ENCODE measurements around the gene NAV3.

NAV3 gene

DNA sequence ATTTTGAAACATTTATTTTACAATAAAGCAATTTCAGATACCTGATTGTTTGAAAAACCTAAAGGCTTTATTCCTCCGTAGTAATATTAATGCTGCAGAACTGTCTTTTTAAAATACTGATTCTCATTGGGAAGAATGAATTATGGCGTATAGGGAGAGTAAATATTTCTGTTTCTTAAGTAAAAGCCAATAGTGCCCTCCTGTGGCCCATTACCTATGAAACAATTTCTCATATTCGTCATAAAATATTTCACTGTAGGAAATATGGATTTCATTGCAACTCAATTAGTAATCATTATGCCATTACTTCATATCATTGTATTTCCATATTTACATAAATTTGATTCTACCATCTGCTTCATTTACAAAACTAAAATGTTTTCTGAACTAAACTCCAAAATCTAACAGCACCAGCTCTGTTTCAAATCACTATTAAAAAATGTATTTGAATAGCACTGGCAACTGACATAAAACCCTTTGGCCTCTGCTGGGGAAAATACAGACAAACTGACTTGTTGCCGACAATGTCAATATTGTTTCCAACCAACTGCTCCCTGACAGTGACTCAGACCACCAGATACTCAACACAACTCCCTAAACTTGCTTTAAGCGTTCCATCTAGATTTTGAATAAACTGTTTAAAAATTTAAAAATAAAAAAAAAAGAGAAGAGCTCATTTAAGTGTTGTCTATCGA, 290.3 kb downstream of the NAV3 start:
- no peak for DNase-seq

DNA sequence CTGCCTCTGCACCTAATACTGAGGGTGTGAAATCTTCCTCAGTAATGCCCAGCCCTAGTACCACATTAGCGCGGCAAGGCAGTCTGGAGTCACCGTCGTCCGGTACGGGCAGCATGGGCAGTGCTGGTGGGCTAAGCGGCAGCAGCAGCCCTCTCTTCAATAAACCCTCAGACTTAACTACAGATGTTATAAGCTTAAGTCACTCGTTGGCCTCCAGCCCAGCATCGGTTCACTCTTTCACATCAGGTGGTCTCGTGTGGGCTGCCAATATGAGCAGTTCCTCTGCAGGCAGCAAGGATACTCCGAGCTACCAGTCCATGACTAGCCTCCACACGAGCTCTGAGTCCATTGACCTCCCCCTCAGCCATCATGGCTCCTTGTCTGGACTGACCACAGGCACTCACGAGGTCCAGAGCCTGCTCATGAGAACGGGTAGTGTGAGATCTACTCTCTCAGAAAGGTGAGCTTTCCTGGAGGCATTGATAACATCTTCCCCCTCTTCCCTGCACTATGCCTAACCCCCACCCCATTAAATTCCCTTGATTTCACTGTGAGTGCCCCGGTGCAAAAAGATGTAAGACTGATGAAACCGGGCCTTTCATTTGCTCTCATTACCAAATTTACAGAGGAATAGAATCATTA, 291.4 kb downstream of the NAV3 start:
- no peak for DNase-seq

- no peak for DNase-seq
These were observed 297.5 kb downstream of the NAV3 start for GRCh38 chr12:78128211-78128610.

GRCh38 chr12:78143717-78144116, 313.0 kb downstream of the NAV3 start:
- no peak for DNase-seq

- DNase-seq, result no peak
These were observed 314.7 kb downstream of the NAV3 start for GRCh38 chr12:78145398-78145797.

- DNase-seq, result no peak
These were observed 315.7 kb downstream of the NAV3 start for GRCh38 chr12:78146365-78146772.

- DNase-seq, result no peak
These were observed 318.8 kb downstream of the NAV3 start for GRCh38 chr12:78149459-78149858.

GRCh38 chr12:78155546-78155945, 324.9 kb downstream of the NAV3 start:
- no peak for DNase-seq

- DNase-seq, result no peak
These were observed 326.1 kb downstream of the NAV3 start for GRCh38 chr12:78156751-78157150.

DNA sequence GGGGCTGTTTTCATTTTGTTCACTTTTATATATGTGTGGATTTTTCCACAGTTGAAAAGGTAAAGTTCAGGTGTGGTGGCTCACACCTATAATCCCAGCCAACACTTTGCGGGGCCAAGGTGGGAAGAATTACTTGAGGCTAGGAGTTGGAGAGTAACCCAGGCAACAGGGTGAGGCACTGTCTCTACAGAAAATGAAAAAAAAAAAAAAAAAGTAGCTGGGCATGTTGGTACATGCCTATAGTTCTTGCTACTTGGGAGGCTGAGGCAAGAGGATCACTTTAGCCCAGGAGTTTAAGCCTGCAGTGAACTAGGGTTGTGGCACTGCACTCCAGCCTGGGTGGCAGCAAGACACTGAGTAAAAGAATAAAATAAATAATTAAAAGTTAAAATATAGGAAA, 326.5 kb downstream of the NAV3 start:
- DNase-seq, result no peak

DNA sequence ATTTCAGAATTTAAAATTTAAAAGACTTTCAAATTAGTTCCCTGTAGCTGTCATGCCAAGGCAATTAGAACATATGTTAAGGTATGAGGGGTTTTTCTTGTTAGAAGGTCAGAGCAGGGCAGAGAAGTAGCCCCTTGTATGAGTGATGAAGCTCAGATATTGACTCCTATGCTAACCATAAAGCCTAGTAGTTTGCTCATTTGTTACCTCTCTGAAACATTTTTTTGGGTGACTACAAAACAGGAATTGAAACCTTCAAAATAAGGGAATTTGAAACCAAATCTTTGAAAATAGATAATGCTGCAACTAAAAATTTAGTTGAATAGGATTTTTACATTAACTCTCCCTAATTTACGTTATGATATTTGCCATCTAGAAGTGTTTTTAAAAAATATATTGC, 333.5 kb downstream of the NAV3 start:
- no peak for DNase-seq

GRCh38 chr12:78167510-78167909, 336.8 kb downstream of the NAV3 start:
- no peak for DNase-seq

- no peak for DNase-seq
These were observed 340.4 kb downstream of the NAV3 start for GRCh38 chr12:78171061-78171460.

- no peak for DNase-seq
These were observed 345.9 kb downstream of the NAV3 start for GRCh38 chr12:78176643-78177042.

DNA sequence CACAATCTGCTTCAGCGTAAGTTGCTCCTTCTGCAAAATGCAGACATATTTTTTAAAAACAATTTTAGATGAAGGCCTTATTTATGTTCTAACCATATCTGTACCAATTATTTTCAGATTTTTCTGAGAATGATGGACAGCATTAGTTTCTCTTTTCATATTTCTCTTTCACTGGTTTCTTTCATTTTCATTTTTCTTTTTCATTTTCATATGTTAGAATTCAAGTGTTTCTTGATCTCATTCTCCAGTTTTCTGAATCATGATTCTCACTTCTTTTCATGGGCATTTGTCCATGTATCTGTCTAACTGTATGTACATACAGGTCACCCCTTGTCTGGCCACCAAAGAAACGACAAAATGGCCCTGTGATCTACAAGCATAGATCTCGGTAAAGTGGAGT, 346.6 kb downstream of the NAV3 start:
- DNase-seq, result no peak

DNA sequence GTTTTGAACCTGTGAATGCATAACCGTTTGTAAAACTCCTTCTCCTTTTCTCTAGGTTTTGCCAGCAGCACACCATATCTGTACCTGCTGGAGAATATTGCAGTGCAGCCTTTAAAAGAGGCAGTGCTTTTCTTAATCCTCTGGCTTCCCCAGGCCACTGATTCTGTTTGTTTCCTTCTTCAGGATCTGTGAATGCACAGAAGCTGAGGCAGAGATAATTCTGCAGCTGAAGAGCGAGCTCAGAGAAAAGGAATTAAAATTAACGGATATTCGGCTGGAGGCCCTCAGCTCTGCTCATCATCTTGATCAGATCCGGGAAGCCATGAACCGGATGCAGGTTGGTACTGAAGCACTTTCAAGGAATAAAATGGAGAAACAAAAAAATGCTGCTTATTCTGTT, 348.7 kb downstream of the NAV3 start:
- no peak for DNase-seq

- DNase-seq, result no peak
These were observed 351.0 kb downstream of the NAV3 start for GRCh38 chr12:78181544-78182162.

GRCh38 chr12:78183824-78184223, 353.1 kb downstream of the NAV3 start:
- DNase-seq, result no peak

- DNase-seq, result no peak
These were observed 354.4 kb downstream of the NAV3 start for GRCh38 chr12:78185109-78185508.

- DNase-seq, result no peak
These were observed 355.0 kb downstream of the NAV3 start for GRCh38 chr12:78185651-78186050.

DNA sequence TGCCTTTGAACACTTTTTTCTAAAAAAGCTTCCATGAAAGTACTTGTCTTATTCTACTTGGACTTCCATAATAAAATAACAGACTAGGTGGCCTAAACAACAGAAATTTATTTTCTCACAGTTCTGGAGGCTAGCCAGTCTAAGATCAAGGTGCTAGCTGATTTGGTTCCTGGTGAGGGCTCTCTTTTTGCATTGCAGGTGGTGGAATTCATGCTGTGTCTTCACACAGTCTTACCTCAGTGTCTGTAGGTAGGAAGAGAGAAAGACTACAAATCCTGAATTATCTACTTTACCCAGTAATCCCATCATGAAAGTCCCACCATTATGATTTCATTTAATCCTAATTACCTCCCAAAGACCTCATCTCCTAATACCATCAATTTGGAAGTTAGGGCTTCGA, 356.0 kb downstream of the NAV3 start:
- DNase-seq, result no peak

DNA sequence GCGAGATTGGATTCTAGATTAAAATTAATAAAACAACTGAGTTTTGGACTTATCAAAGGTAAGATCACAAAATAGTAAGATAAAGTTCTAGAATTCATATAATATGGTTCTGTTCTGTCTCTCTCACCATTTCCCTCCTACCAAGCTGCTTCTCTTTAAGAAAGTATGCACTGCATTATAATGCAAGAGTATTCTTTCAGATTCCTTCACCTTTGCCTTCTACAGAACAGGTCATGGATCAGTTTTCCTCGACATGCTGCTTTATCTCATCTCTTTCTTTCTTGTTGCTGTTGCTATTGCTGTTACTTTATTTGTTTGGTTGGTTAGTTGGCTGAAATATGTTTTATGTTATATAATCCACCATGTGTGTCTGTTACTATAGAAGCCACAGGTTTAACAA, 357.0 kb downstream of the NAV3 start:
- DNase-seq, result no peak

GRCh38 chr12:78189656-78190055, 359.0 kb downstream of the NAV3 start:
- no peak for DNase-seq

DNA sequence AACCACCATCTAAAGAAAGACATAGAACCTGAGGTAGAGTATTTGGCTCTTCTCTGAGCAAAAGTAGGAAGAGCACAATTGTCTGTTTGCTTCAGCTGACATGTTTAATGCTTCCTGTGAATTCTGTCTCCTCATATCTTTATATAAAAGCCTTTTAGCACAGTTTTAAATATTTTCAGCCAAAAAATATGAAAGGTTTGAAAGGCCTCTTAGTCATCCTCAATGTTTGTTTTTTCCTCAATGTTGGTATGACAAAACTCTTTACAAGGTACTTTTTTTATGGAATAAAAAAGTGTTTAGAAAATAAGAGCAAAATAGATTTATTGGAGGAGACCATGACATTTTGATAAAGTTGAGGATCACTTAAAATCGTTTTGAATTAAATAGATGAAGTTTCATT, 360.9 kb downstream of the NAV3 start:
- DNase-seq, result no peak

- DNase-seq, result no peak
These were observed 362.3 kb downstream of the NAV3 start for GRCh38 chr12:78192979-78193378.
